ENCODE measurements around the gene FAM185A.
"Not testable (repeated sequence)": the region's sequence is repeated elsewhere in the genome, so short reads cannot be mapped to it uniquely, and the experiment has no call there.

FAM185A gene

GRCh38 chr7:102833343-102833742 is 84.5 kb downstream of the FAM185A start:
- DNase-seq, result no peak

- no peak for DNase-seq
Observed at GRCh38 chr7:102834466-102834865, 85.7 kb downstream of the FAM185A start.

GRCh38 chr7:102834999-102835398 is 86.2 kb downstream of the FAM185A start:
- DNase-seq, result no peak

- no peak for DNase-seq
Observed at GRCh38 chr7:102836191-102836919, 87.6 kb downstream of the FAM185A start.

- DNase-seq, result no peak
Observed at GRCh38 chr7:102836977-102837376, 88.2 kb downstream of the FAM185A start.

- no peak for DNase-seq
Observed at GRCh38 chr7:102837802-102838201, 89.0 kb downstream of the FAM185A start.

GRCh38 chr7:102838572-102839101 is 89.8 kb downstream of the FAM185A start:
- not testable (repeated sequence) for DNase-seq

GRCh38 chr7:102840404-102840803 is 91.6 kb downstream of the FAM185A start:
- no peak for DNase-seq

GRCh38 chr7:102841290-102841689 is 92.5 kb downstream of the FAM185A start:
- no peak for DNase-seq

- no peak for DNase-seq
Observed at GRCh38 chr7:102842284-102842683, 93.5 kb downstream of the FAM185A start.

- no peak for DNase-seq
Observed at GRCh38 chr7:102843850-102844249, 95.1 kb downstream of the FAM185A start.

GRCh38 chr7:102845346-102845745 is 96.5 kb downstream of the FAM185A start:
- no peak for DNase-seq

- no peak for DNase-seq
Observed at GRCh38 chr7:102849079-102849478, 100.3 kb downstream of the FAM185A start.

- DNase-seq, result no peak
Observed at GRCh38 chr7:102849538-102849937, 100.7 kb downstream of the FAM185A start.

- no peak for DNase-seq
Observed at GRCh38 chr7:102856036-102856435, 107.2 kb downstream of the FAM185A start.
